Epidermal melanocyte (primary cell): ENCODE measurements around the gene MCEMP1.
A peak's percentile ranks its signal among the peaks of the same experiment; 100 is the strongest.

ENCODE experiments used
- DNase-seq: peaks from one replicate; pipeline ENCODE4 v3.0.0; 2011; ENCODE audit warnings: low spot score; ENCODE audit not compliant: insufficient read length

The MCEMP1 gene

GRCh38 chr19:7670790-7671189, 6.1 kb upstream of the MCEMP1 start:
- no peak for DNase-seq

DNA sequence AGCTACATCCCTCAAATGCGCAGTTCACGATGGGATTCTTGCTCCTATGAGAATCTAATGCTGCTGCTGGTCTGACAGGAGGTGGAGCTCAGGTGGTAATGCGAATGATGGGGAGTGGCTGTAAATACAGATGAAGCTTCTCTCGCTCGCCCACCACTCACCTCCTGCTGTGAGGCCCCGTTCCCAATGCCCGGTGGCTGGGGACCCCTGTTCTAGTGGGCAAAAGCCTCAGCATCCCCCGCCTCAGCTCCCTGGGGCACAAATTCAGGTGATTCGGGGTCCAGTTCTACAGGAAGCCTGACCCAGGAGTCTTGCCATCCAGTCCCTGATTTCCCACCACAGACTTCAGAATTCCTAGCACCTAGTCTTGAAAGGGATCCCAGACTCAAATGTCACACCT, 4.4 kb upstream of the MCEMP1 start:
- no peak for DNase-seq

DNA sequence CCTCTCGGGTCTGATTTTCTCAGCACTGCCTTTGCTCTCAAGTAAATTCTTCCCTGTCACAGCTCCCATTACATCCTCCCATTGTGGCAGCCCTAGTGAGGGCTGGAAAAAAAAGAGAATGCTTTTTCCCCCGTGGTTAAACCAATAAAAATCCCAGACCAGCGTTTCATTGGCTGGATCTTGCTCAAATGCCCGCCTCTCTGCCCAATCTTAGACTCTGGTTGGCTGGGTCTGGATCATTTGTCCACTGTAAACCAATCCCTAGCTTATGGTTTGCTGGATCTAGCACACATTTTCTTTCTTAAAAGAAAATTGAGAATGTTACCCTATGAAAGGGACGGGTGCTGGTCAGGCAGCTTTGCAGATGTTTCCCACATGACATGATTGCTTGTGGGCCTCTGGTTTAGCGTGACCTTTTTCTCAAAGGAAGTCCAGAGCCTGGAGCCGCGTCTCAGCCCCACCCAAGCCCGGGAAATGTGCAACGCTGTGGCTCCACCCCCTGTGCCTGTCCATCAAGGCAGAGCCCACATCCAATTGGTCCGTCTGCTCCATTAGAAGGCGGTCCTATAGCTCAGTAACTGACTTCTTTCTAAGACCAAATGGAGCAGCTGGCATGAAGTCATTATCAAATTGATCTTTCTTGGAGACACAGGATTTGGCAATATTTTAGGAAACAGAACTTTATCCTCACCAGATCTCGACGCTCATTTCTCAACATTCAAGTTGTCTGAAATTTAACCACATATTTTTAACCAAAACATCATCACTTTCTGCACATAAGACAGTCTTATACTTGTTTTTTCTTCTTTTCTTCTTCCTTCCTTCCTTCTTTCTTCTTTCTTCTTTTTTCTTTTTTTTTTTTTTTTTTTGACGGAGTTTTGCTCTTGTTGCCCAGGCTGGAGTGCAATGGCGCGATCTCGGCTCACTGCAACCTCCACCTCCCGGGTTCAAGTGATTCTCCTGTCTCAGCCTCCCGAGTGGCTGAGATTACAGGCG, 2.6 kb upstream of the MCEMP1 start:
- peak; percentile 72 for DNase-seq

DNA sequence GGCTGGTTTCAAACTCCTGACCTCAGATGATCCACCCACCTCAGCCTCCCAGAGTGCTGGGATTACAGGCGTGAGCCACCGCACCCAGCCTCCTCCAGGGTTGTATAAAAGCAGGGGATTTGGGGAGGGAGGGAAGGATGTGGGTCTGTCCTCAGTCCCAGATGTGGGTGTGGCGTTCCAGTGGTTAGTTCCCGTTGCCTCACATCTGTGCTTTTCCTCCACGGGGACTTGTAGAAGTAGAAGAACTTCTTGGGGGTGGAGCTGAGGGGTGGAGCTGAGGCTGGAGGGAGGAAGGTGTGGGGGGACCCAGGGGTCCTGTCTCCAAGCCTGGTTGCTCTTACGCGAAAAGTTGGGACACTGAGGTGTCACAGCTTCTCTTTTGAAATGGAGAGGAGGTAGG, 514 bp upstream of the MCEMP1 start:
- DNase-seq = no peak

GRCh38 chr19:7677669-7678311, 900 bp downstream of the MCEMP1 start:
- no peak for DNase-seq

DNA sequence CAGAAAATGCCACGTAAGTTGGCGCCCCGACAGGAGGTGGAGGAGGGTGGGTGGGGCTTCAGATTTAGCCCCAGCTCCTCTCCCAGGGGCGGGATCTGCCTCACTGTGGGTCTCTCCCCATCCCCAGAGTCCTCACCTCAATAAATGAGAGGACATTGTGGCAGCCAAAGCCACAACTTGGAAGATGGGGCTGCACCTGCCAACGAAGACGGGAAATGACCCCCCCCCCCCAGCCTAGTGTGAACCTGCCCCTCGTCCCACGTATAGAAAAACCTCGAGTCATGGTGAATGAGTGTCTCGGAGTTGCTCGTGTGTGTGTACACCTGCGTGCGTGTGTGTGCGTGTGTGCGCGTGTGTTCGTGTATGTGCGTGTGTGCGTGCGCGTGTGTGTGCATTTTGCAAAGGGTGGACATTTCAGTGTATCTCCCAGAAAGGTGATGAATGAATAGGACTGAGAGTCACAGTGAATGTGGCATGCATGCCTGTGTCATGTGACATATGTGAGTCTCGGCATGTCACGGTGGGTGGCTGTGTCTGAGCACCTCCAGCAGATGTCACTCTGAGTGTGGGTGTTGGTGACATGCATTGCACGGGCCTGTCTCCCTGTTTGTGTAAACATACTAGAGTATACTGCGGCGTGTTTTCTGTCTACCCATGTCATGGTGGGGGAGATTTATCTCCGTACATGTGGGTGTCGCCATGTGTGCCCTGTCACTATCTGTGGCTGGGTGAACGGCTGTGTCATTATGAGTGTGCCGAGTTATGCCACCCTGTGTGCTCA, 2.3 kb downstream of the MCEMP1 start:
- DNase-seq = no peak

DNA sequence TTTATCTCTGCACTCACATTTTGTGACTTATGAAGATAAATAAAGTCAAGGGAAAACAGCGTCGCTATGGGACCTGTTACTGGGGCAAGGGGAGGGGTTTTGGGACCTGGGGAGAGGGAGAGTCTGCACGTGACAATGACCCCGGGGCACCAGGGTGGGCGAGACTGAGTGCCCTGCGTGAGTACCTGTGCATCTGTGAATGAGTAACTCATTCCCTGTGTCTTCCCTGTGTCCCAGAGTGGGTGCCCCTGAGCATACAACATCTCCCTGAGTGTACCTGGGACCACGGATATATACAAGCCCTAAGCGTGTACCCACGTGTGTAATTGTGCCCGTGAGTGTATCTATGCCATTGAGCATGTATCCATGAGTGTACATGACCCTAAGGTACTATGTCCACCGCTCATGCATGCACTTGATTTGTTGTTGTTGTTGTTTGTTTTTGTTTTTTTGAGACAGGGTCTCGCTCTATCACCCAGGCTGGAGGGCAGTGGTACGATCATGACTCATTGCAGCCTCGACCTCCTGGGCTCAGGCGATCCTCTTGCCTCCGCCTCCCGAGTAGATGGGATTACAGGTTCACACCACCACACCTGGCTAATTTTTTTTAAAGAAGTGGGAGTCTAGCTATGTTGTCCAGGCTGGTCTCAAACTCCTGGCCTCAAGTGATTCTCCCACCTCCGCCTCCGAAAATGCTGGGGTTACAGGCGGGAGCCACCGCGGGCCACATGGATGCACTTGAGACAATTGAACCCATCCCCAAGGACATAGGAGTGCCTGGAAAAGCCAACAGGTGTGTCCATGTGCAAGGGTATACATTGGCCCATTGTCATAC, 3.1 kb downstream of the MCEMP1 start:
- DNase-seq = no peak

DNA sequence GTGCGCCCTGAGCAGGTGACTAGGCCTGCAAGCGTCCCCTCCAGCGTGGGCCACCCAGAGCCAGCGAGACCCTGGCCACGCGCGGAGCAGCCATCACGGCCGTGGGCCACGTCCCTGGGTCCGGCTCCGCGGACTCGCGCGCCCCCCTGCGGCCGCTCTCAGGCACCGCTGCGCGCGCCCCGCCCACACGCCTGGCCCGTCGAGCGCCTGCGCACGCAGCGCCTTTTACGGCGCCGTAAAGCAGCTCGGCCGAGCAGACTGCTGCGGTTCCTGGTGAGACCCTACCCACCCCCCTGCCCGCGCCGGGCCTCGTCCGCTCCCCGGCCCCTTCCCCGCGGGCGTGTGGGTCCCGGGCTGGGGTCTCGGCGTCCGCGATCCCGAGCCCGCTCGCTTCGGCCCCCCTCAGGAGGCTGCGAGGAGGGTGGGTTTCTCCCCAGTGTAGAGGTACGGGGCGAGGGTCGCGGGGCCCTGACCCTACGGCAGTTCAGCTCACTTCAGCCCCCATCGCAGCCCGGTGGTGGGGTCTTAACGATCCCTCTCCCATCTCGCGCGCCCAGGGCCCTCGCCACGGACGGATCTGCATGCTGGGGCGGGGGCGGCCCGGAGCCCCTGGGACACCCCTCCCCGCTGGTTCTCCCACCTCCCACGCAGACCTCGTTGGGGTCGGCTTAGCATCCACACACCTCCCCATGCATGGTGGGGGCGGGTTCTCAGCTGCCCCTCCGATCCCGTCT, 3.9 kb downstream of the MCEMP1 start, which contains the start of gene TRAPPC5:
Gene TRAPPC5 (plus strand): TSS at position 228 of the 734 bp plus-strand sequence. CDS start 1,421 bp downstream, outside the sequence.
- DNase-seq = peak; percentile 92

- DNase-seq = peak; percentile 89
Measured at GRCh38 chr19:7681340-7682174, 4.7 kb downstream of the MCEMP1 start.

- no peak for DNase-seq
Measured at GRCh38 chr19:7682175-7682855, 5.4 kb downstream of the MCEMP1 start.

- DNase-seq = no peak
Measured at GRCh38 chr19:7685546-7686445, 8.9 kb downstream of the MCEMP1 start.

DNA sequence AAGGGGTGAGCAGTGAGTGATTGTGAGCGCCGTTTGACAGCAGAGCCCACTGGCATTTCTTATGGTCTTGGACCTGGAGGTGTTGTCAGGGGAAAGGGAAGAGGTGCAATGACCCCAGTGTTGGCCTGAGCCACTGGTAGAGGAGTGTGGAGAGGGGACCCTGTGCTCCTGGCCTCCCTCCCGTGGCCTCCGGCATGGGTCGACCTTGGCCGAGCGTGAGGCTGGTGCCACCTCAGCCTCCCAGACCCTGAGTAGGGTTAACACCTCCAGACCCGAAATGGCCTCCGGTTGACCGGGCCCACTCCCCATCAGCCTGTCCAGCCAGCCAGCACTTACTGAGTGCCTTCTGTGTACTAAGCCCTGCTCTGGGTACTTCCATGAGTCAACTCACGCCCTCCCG, 10.3 kb downstream of the MCEMP1 start:
- DNase-seq = no peak

DNA sequence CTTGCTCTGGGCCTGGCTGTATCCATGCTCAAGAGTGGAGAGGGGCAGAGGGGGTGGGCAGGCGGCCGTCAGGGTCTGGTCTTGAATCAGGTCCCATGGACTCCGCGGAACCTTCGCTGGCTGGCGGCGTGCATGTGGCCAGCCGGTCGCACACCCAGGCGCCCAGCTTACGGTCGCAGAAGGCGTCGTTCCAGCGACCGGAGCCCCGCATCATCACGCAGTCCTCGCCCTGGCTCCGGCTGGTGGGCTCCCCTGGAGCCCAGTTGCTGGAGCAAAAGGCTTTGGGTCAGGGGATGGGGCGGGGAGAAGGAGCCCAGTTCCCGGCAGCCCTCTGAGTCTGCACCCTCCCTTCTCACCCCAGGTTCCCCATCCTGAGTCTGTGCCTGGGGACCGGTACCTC, 12.3 kb downstream of the MCEMP1 start:
- DNase-seq = no peak

- DNase-seq = no peak
Measured at GRCh38 chr19:7690779-7691258, 13.9 kb downstream of the MCEMP1 start.

DNA sequence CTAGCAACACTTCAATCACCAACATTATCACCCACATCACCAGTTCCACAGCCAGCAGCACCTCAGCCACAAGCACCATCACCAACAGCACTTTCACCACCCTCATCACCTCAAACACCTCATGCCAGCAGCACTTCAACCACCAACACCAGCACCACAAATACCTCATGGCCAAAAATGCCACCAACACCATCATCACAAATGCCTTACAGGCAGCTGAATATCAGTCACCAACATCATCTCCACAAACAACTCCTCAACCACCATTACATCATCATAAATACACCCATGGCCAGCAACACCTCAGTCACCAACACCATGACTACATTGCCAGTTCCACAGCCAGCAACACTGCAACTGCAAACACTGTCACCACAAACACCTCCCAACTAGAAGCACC, 14.6 kb downstream of the MCEMP1 start:
- DNase-seq = no peak

DNA sequence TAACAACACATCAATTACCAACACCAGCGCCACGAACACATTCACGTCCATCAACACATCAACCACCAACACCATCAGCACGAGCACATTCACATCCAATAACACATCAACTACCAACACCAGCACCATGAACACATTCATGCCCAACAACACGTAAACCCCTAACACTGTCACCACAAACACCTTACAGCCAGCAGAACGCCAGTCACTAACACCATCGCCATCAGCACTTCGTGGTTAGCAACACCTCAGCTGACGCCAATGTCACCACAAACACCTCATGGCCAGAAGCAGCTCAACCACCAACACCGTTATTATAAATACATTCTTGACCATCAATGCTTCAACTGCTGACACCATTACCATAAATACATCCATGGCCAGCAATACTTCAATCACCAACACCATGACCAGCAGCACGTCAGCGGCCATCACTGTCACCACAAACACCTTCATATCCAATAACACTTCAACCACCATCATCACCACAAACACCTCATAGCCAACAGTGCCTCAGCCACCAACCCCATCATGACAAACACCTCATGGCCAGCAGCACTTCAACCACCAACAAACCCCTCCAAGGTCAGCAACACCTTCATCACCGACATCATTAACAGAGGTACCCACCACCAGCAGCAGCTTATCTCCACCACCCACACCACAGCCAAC, 15.7 kb downstream of the MCEMP1 start:
- DNase-seq = no peak

DNA sequence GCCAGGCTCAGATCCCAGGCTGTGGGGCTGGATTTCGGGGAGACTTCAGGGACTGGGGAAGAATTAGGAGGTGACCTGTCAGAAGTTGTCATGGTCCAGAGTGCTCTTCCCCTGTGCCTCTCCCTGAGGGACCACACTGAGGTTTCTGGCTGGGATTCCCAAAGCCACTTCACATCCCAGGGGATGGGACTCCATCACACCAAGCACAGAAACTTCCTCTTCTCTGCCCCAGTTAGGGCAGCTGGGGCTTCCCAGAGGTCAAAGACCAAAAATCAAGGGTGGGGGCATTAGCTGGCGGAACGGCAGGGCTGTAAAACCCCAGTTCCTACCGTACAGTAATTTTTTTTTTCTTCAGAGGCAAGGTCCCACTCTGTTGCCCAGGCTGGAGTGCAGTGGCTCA, 17.6 kb downstream of the MCEMP1 start:
- no peak for DNase-seq
